Caco-2 (cell line): Measurements from ENCODE around the gene TUBB1. TPM values are rescaled to one million over a fixed set of nuclear protein-coding genes. Genes with fewer than 3 reads are reported as not detected.
A peak's percentile ranks its signal among the peaks of the same experiment; 100 is the strongest.

ENCODE experiments used
- BruUV-seq: library from RNA; stranded (reverse); fragments of 400-500 nt; replicated peaks from 2 replicates; lab custom pipeline; 2021; lab: Mats Ljungman, UMichigan
- CTCF ChIA-PET: fragments of 300-600 bp; sonication (Branson Sonifier 250); formaldehyde crosslinking; loops from one replicate; lab custom pipeline; 2022; ENCODE audit warnings: antibody characterized with exemption; lab: Charles Lee
- POLR2A ChIA-PET: fragments of 300-600 bp; sonication (Branson Sonifier 250); formaldehyde crosslinking; loops from one replicate; lab custom pipeline; 2022; ENCODE audit warnings: antibody characterized with exemption; lab: Charles Lee
- DNase-seq, 2 experiments: peaks; one replicate each; pipeline versions ENCODE4 v3.0.0 to v3.0.0-alpha.2; 2020 to 2022
- H3K27me3 ChIP-seq: replicated peaks from 2 replicates; pipeline ENCODE4 v1.6.0; 2011; ENCODE audit warnings: low read length; ENCODE audit not compliant: control insufficient read depth, insufficient read depth
- H3K36me3 ChIP-seq: 2 replicates; pipeline ENCODE4 v1.5.1; 2011; ENCODE audit warnings: low read length; ENCODE audit not compliant: control insufficient read depth, insufficient read depth
- H3K4me1 ChIP-seq: fragments of 250-450 bp; sonication (Bioruptor Pico); 2 replicates; pipeline ENCODE4 v1.5.1; 2020; ENCODE audit warnings: mild to moderate bottlenecking
- H3K4me3 ChIP-seq: 2 replicates; pipeline ENCODE4 v1.5.1; 2011; ENCODE audit warnings: low read depth, mild to moderate bottlenecking, control low read depth, low read length
- H3K9me3 ChIP-seq: fragments of 250-450 bp; sonication (Bioruptor Pico); 2 replicates; pipeline ENCODE4 v1.5.1; 2020; ENCODE audit warnings: mild to moderate bottlenecking, moderate library complexity
- H3K27ac Mint-ChIP-seq: one replicate; pipeline ENCODE4 v1.8.0; 2022; ENCODE audit warnings: mixed read lengths; ENCODE audit not compliant: unreplicated experiment
- H3K27me3 Mint-ChIP-seq: one replicate; pipeline ENCODE4 v1.8.0; 2022; ENCODE audit warnings: mixed read lengths; ENCODE audit not compliant: insufficient read depth, unreplicated experiment
- H3K36me3 Mint-ChIP-seq: one replicate; pipeline ENCODE4 v1.8.0; 2022; ENCODE audit warnings: mild to moderate bottlenecking, mixed read lengths; ENCODE audit not compliant: insufficient read depth, unreplicated experiment
- H3K4me1 Mint-ChIP-seq: one replicate; pipeline ENCODE4 v1.8.0; 2022; ENCODE audit warnings: low read depth, mixed read lengths; ENCODE audit not compliant: unreplicated experiment
- H3K4me3 Mint-ChIP-seq: one replicate; pipeline ENCODE4 v1.8.0; 2022; ENCODE audit warnings: mild to moderate bottlenecking, moderate library complexity, mixed read lengths; ENCODE audit not compliant: unreplicated experiment
- H3K9me3 Mint-ChIP-seq: one replicate; pipeline ENCODE4 v1.8.0; 2022; ENCODE audit warnings: mixed read lengths; ENCODE audit not compliant: unreplicated experiment
- intact Hi-C: fragments of 100-400 bp; cut with micrococcal nuclease; formaldehyde crosslinking; loops from one replicate; pipeline ENCODE4 v1.10.0; 2022; ENCODE audit not compliant: unreplicated experiment
- total RNA-seq: library from RNA; stranded (reverse); gene quantifications from 2 replicates; pipeline ENCODE4 v1.2.3, GENCODE V29; 2022
- TF ChIP-seq, protein P1 (sequence below), 2 experiments: fragments of 200-600 bp in 1 of 2; IDR thresholded peaks; 1 replicate in 1 of 2; 2 replicates in 1 of 2; pipeline versions ENCODE4 v1.5.1 to v1.8.0; 2011 to 2022; ENCODE audit warnings: antibody characterized with exemption in 1 of 2, control low read depth in 1 of 2, inconsistent platforms in 1 of 2, low read depth in 1 of 2, low read length in 1 of 2, mild to moderate bottlenecking in 1 of 2, moderate library complexity in 1 of 2; ENCODE audit not compliant: insufficient read depth in 1 of 2, severe bottlenecking in 1 of 2, unreplicated experiment in 1 of 2

TUBB1 gene
- total RNA-seq, 1 experiment from 2014 or later, result 0.18 TPM

DNA sequence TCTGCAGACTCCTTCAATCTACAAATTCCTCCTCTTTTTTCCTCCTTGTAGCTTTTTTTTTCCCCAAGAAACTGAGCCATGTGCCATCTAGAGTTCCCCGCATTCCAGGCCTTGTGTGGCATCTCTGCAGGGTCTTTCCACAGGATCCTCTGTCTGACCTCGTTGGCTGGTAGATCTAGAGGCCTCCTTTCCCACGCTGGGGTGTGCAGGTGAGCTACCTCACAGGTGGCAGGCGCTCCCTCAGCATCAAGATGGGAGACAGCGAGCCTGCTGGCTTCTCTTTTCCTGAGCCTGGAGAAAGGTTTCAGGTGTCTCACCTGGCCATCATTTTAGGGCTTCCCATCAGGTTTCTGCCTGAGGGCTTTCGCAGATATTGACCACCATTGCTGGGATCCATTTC, 47.8 kb upstream of the TUBB1 start:
- POLR2A ChIA-PET, result interaction anchor here (0.6 kb wide), 1 partner anchor 9 kb away, joined by 3 read pairs; the partner anchor contains the start of gene NELFCD

DNA sequence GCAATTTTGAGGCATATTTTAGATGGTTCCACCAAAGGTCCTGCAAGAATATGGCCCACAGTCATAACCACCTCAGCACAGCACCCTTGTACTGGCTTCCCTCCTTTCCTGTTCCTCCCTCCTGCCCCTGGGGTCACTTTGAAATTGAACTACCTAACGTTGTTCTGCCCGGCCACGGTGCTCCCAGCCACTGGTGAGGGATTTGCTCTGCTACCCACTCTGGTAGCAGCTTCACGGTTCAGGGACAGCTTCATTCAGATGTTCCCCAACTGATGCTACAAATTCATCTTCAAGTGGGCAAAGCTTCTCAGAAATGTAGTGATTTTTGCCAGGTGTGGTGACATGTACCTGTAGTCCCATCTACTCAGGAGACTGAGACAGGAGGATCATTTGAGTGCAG, 46.0 kb upstream of the TUBB1 start:
- no peaks in the 10 kb centered on the region for H3K36me3 Mint-ChIP-seq
- no TSS peak for BruUV-seq
- H3K27me3 Mint-ChIP-seq, result peaks cover 6% of the 10 kb centered on the region
- Histone ChIP-seq H3K4me1 (no peaks in the 10 kb centered on the region), H3K27me3 (no peaks in the 10 kb centered on the region), H3K36me3 (no peaks in the 10 kb centered on the region), H3K9me3 (peaks cover 12% of the 10 kb centered on the region), H3K4me3 (no peak overlapping the region)
- no peaks in the 10 kb centered on the region for H3K4me1 Mint-ChIP-seq
- DNase-seq, result peak in 1 of 2 experiments; percentile 27
- no peaks in the 10 kb centered on the region for H3K9me3 Mint-ChIP-seq
- CTCF ChIA-PET, result no interaction called here
- POLR2A ChIA-PET, result interaction anchor here (0.5 kb wide), 1 partner anchor 322 kb away, joined by 10 read pairs; no protein-coding TSS in a partner anchor
- intact Hi-C loops, result no loop called here
- no peak overlapping the region for H3K4me3 Mint-ChIP-seq
- H3K27ac Mint-ChIP-seq, result no peak overlapping the region
- TF ChIP-seq, protein P1, sequence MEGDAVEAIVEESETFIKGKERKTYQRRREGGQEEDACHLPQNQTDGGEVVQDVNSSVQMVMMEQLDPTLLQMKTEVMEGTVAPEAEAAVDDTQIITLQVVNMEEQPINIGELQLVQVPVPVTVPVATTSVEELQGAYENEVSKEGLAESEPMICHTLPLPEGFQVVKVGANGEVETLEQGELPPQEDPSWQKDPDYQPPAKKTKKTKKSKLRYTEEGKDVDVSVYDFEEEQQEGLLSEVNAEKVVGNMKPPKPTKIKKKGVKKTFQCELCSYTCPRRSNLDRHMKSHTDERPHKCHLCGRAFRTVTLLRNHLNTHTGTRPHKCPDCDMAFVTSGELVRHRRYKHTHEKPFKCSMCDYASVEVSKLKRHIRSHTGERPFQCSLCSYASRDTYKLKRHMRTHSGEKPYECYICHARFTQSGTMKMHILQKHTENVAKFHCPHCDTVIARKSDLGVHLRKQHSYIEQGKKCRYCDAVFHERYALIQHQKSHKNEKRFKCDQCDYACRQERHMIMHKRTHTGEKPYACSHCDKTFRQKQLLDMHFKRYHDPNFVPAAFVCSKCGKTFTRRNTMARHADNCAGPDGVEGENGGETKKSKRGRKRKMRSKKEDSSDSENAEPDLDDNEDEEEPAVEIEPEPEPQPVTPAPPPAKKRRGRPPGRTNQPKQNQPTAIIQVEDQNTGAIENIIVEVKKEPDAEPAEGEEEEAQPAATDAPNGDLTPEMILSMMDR (IDR thresholded peaks at IDR 0.05; ENCODE audit: insufficient read depth in 1 of 2, low read depth in 1 of 2, low read length in 1 of 2, severe bottlenecking in 1 of 2, unreplicated experiment in 1 of 2), result no peak

More for the DNA sequence above, 47.8 kb upstream of the TUBB1 start:
- H3K36me3 Mint-ChIP-seq, result no peaks in the 10 kb centered on the region
- no peak overlapping the region for H3K27ac Mint-ChIP-seq
- intact Hi-C loops, result no loop called here
- H3K4me1 Mint-ChIP-seq, result no peaks in the 10 kb centered on the region
- Histone ChIP-seq H3K4me3 (no peak overlapping the region), H3K9me3 (peaks cover 15% of the 10 kb centered on the region), H3K4me1 (no peaks in the 10 kb centered on the region), H3K36me3 (no peaks in the 10 kb centered on the region), H3K27me3 (no peaks in the 10 kb centered on the region)
- no peak overlapping the region for H3K4me3 Mint-ChIP-seq
- no peaks in the 10 kb centered on the region for H3K9me3 Mint-ChIP-seq
- TF ChIP-seq, protein P1 (IDR thresholded peaks at IDR 0.05; ENCODE audit: insufficient read depth in 1 of 2, low read depth in 1 of 2, low read length in 1 of 2, severe bottlenecking in 1 of 2, unreplicated experiment in 1 of 2), result no peak
- no TSS peak for BruUV-seq
- CTCF ChIA-PET, result no interaction called here
- peaks cover 6% of the 10 kb centered on the region for H3K27me3 Mint-ChIP-seq
- DNase-seq, result peak in 1 of 2 experiments; percentile 46

DNA sequence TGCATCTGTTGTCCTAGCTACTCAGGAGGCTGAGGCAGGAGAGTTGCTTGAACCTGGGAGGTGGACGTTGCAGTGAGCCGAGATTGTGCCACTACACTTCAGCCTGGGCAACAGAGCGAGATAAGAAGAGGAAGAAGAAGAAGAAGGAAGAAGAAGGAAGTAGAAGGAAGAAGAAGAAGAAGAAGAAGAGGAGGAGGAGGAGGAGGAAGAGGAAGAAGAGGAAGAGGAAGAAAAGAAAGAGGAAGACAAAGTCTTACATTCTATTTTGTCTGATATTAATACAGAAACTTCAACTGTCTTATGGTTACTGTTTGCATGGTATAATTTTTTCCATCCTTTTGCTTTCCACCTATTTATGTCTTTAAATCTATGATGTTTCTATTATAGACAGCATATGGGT, 45.4 kb upstream of the TUBB1 start:
- H3K4me3 ChIP-seq, result no peak overlapping the region
- TF ChIP-seq, protein P1 (IDR thresholded peaks at IDR 0.05; ENCODE audit: insufficient read depth in 1 of 2, low read depth in 1 of 2, low read length in 1 of 2, severe bottlenecking in 1 of 2, unreplicated experiment in 1 of 2), result no peak
- H3K4me1 ChIP-seq, result no peaks in the 10 kb centered on the region
- Mint-ChIP-seq H3K4me1 (no peaks in the 10 kb centered on the region), H3K9me3 (no peaks in the 10 kb centered on the region), H3K27me3 (peaks cover 6% of the 10 kb centered on the region), H3K4me3 (no peak overlapping the region), H3K36me3 (no peaks in the 10 kb centered on the region), H3K27ac (no peak overlapping the region)
- POLR2A ChIA-PET, result interaction anchor here (0.5 kb wide), 1 partner anchor 323 kb away, joined by 10 read pairs; no protein-coding TSS in a partner anchor
- no peak for DNase-seq
- H3K36me3 ChIP-seq, result no peaks in the 10 kb centered on the region
- no peaks in the 10 kb centered on the region for H3K27me3 ChIP-seq
- BruUV-seq, result no TSS peak
- CTCF ChIA-PET, result no interaction called here
- H3K9me3 ChIP-seq, result peaks cover 12% of the 10 kb centered on the region
- intact Hi-C loops, result no loop called here
